B cell (primary cell): ENCODE data around the gene CMIP. TPM values are rescaled to one million over a fixed set of nuclear protein-coding genes. Genes with fewer than 3 reads are reported as not detected.

Source experiments
- ATAC-seq: fragments of 200-7000 bp; cut with Tn5 transposase; one replicate; pipeline ENCODE4 v1.10.0; 2021; ENCODE audit warnings: low read depth, mild to moderate bottlenecking, moderate number of reproducible peaks, moderate library complexity
- CTCF ChIA-PET: fragments of 350-600 bp; sonication (Branson Sonifier 250); formaldehyde crosslinking; loops from one replicate; lab custom pipeline; 2021; ENCODE audit warnings: antibody characterized with exemption, inconsistent platforms; lab: Charles Lee
- POLR2A ChIA-PET: fragments of 350-600 bp; sonication (Branson Sonifier 250); formaldehyde crosslinking; loops from one replicate; lab custom pipeline; 2021; ENCODE audit warnings: antibody characterized with exemption; lab: Charles Lee
- DNase-seq: peaks from one replicate; pipeline ENCODE4 v3.0.0; 2013
- H2AFZ ChIP-seq: 2 replicates; pipeline ENCODE4 v1.6.1; 2012; ENCODE audit warnings: mild to moderate bottlenecking, low read depth, low read length; ENCODE audit not compliant: insufficient read depth, poor library complexity, severe bottlenecking
- H3K27ac ChIP-seq, 2 donors: 1 replicate in 1 of 2; 2 replicates in 1 of 2; pipeline ENCODE4 v1.5.1; 2012 to 2013; ENCODE audit warnings: low read length in 2 of 2, mild to moderate bottlenecking in 2 of 2, moderate library complexity in 1 of 2
- H3K27me3 ChIP-seq, 4 experiments: fragments of 200-600 bp in 1 of 4; sonication (generic) in 1 of 4; replicated peaks in 1 of 4; 1 replicate in 2 of 4; 2 replicates in 2 of 4; pipeline versions ENCODE4 v1.6.1 to v1.7.0; 2013 to 2016; ENCODE audit warnings: low read length in 3 of 4, mild to moderate bottlenecking in 2 of 4, mixed read lengths in 1 of 4, moderate library complexity in 1 of 4; ENCODE audit not compliant: insufficient read depth in 4 of 4, control insufficient read depth in 3 of 4; ENCODE audit errors: control extremely low read depth in 1 of 4
- H3K36me3 ChIP-seq, 2 experiments: replicated peaks in 1 of 2; 1 replicate in 1 of 2; 2 replicates in 1 of 2; pipeline versions ENCODE4 v1.6.1 to v1.7.1; 2013; ENCODE audit warnings: low read length in 1 of 2; ENCODE audit not compliant: insufficient read depth in 2 of 2, control insufficient read depth in 1 of 2; ENCODE audit errors: control extremely low read depth in 1 of 2, extremely low read depth in 1 of 2
- H3K4me1 ChIP-seq, 2 donors: fragments of 200-600 bp in 1 of 2; sonication (generic) in 1 of 2; 1 replicate in 1 of 2; 2 replicates in 1 of 2; pipeline versions ENCODE4 v1.5.1 to v1.6.1; 2013 to 2017; ENCODE audit warnings: low read length in 2 of 2; ENCODE audit not compliant: control insufficient read depth in 2 of 2, insufficient read depth in 2 of 2
- H3K4me2 ChIP-seq: replicated peaks from 2 replicates; pipeline ENCODE3; 2012; ENCODE audit warnings: mild to moderate bottlenecking, low read depth, low read length; ENCODE audit not compliant: poor library complexity, severe bottlenecking
- H3K4me3 ChIP-seq, 5 experiments: fragments of 200-600 bp in 1 of 5; sonication (generic) in 1 of 5; 1 replicate in 3 of 5; 2 replicates in 2 of 5; pipeline versions ENCODE4 v1.5.1 to v1.7.0; 2011 to 2016; ENCODE audit warnings: low read length in 4 of 5, mild to moderate bottlenecking in 4 of 5, low read depth in 2 of 5, control low read depth in 1 of 5, moderate library complexity in 1 of 5; ENCODE audit not compliant: insufficient read depth in 1 of 5; ENCODE audit errors: control extremely low read depth in 1 of 5, extremely low read depth in 1 of 5
- H3K79me2 ChIP-seq: fragments of 200-600 bp; sonication (generic); one replicate; pipeline ENCODE4 v1.6.0; 2016; ENCODE audit warnings: low read length; ENCODE audit not compliant: control insufficient read depth, insufficient read depth
- H3K9ac ChIP-seq: fragments of 200-600 bp; sonication (generic); 2 replicates; pipeline ENCODE4 v1.6.1; 2017; ENCODE audit warnings: mild to moderate bottlenecking, low read length, moderate library complexity
- H3K9me3 ChIP-seq, 3 donors: one replicate each; pipeline versions ENCODE4 v1.6.1 to v1.7.1; 2013; ENCODE audit warnings: low read length in 2 of 3; ENCODE audit not compliant: control insufficient read depth in 2 of 3, insufficient read depth in 1 of 3; ENCODE audit errors: control extremely low read depth in 1 of 3
- H4K20me1 ChIP-seq: 2 replicates; pipeline ENCODE4 v1.6.0; 2012; ENCODE audit warnings: mild to moderate bottlenecking, low read length; ENCODE audit not compliant: insufficient read depth, control insufficient read depth, poor library complexity, severe bottlenecking
- H3K27ac Mint-ChIP-seq: one replicate; pipeline ENCODE4 v1.8.0; 2021; ENCODE audit warnings: mixed read lengths
- H3K27me3 Mint-ChIP-seq: one replicate; pipeline ENCODE4 v1.8.0; 2021; ENCODE audit warnings: mixed read lengths
- H3K4me1 Mint-ChIP-seq: one replicate; pipeline ENCODE4 v1.8.0; 2021; ENCODE audit warnings: mixed read lengths
- H3K4me3 Mint-ChIP-seq: one replicate; pipeline ENCODE4 v1.8.0; 2021; ENCODE audit warnings: mixed read lengths
- H3K9me3 Mint-ChIP-seq: one replicate; pipeline ENCODE4 v1.8.0; 2022; ENCODE audit warnings: mixed read lengths; ENCODE audit not compliant: insufficient read depth
- EZH2 ChIP-seq: IDR thresholded peaks from 2 replicates; pipeline ENCODE4 v1.6.1; 2012; ENCODE audit warnings: borderline replicate concordance, low read depth, mild to moderate bottlenecking, moderate library complexity, low read length; ENCODE audit not compliant: insufficient read depth, poor library complexity, severe bottlenecking
- WGBS: methylation state at CpG from one replicate; pipeline ENCODE4 v1.1.5; 2013; ENCODE audit warnings: missing lambda C conversion rate; ENCODE audit not compliant: insufficient coverage; 5-methylcytosine and 5-hydroxymethylcytosine counted together
- intact Hi-C: fragments of 100-400 bp; cut with micrococcal nuclease; formaldehyde crosslinking; loops from one replicate; pipeline ENCODE4 v1.10.0; 2022
- polyA plus RNA-seq: library from polyadenylated mRNA; depleted of rRNA; stranded (reverse); fragments of >200 nt; gene quantifications from 2 replicates; pipeline ENCODE4 v1.2.3, GENCODE V29; 2012
- total RNA-seq, 2 donors: library from RNA; stranded (reverse); fragments of 120-200 nt in 1 of 2; gene quantifications; 1 replicate in 1 of 2; 2 replicates in 1 of 2; pipeline versions ENCODE4 v1.2.3 to v1.2.4, GENCODE V29; 2013 to 2022
- TF ChIP-seq, protein P1 (sequence below): fragments of 200-600 bp; IDR thresholded peaks from one replicate; pipeline ENCODE4 v1.8.0; 2022; ENCODE audit warnings: antibody characterized with exemption, mild to moderate bottlenecking

CMIP gene
- total and polyA plus RNA-seq, 2 donors (not counting 1 experiment from before 2014, with no cell fraction given), result 27.1 to 155 TPM

DNA sequence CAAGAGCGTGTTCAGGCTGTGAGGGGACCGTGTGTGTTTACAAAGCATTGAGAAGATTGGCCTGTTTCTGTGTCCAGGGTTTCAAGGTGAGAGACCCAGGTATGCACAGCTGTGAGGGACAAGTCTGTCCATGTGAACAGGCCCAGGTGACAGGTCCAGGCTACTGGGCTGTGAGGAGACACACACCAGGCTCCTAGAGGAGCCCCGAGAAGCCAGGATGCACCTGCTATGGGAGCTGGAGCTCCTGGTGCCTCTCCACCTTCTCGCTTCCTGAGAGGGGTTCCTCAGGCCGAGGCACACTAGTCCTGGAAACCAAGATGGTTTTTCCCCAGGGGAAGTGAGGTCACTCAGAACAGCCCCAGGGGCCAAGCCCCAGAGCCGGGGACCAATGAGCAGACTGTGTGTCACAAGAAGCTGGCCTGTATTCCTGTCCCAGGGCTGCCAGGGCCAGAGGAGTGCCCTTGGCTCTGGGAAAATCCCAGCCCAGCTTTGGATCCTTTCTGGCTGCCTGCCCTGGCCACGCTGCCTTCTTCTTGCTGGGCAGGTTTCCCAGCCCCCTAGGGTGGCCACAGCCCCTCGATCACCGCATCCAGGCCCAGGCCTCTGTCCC, 181.0 kb downstream of the CMIP start:
- intact Hi-C loops, result loop anchor here (10.0 kb wide), 1 partner anchor 249 kb away; no protein-coding TSS in a partner anchor
- Histone ChIP-seq H2AFZ (no peak overlapping the region), H3K4me1 (peaks cover 5 to 11% of the 10 kb centered on the region in 2 donors), H3K9me3 (no peaks in the 10 kb centered on the region), H4K20me1 (peaks cover 74% of the 10 kb centered on the region), H3K9ac (no peak overlapping the region), H3K27ac (no peak overlapping the region), H3K79me2 (peaks cover 75% of the 10 kb centered on the region), H3K4me3 (no peak overlapping the region), H3K4me2 (no peak overlapping the region), H3K36me3 (peaks cover 0 to 19% of the 10 kb centered on the region in 2 experiments), H3K27me3 (no peaks in the 10 kb centered on the region)
- ATAC-seq (no peak), DNase-seq (no peak)
- Mint-ChIP-seq H3K27ac (peak overlapping the region; percentile 53), H3K27me3 (no peaks in the 10 kb centered on the region), H3K9me3 (no peaks in the 10 kb centered on the region), H3K4me3 (no peak overlapping the region), H3K4me1 (peaks cover 17% of the 10 kb centered on the region)
- ChIA-PET CTCF (interaction anchor here (1.0 to 4.9 kb wide), 2 partner anchors 98 to 222 kb away, joined by 3 to 54 read pairs; no protein-coding TSS in a partner anchor), POLR2A (no interaction called here)
- no peak for TF ChIP-seq EZH2
- TF ChIP-seq, protein P1, sequence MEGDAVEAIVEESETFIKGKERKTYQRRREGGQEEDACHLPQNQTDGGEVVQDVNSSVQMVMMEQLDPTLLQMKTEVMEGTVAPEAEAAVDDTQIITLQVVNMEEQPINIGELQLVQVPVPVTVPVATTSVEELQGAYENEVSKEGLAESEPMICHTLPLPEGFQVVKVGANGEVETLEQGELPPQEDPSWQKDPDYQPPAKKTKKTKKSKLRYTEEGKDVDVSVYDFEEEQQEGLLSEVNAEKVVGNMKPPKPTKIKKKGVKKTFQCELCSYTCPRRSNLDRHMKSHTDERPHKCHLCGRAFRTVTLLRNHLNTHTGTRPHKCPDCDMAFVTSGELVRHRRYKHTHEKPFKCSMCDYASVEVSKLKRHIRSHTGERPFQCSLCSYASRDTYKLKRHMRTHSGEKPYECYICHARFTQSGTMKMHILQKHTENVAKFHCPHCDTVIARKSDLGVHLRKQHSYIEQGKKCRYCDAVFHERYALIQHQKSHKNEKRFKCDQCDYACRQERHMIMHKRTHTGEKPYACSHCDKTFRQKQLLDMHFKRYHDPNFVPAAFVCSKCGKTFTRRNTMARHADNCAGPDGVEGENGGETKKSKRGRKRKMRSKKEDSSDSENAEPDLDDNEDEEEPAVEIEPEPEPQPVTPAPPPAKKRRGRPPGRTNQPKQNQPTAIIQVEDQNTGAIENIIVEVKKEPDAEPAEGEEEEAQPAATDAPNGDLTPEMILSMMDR, result no peak
- 62% methylated on average over 9 of the region's 9 CpGs for WGBS

DNA sequence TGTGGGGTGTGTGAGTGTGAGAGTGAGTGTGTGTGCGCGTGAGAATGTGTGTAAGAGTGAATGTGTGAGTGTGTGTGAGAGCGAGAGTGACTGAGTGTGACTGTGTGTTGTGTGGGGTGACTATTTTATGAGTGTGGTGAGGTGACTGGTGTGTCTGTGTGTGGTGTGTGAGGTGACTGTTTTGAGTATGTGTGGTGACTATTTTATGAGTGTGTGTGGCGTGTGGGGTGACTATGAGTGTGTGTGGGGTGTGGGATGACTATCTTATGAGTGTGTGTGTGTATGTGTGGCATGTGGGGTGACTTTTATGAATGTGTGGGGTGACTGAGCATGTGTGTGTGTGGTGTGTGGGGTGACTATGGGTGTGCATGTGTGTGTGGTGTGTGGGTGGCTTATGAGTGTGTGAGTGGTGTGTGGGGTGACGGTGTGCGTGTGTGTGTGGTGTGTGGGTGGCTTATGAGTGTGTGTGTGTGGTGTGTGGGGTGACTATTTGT, 181.6 kb downstream of the CMIP start:
- no peak overlapping the region for H3K4me2 ChIP-seq
- peaks cover 19% of the 10 kb centered on the region for H3K4me1 Mint-ChIP-seq
- no peaks in the 10 kb centered on the region for H3K9me3 ChIP-seq
- ChIA-PET CTCF (interaction anchor here (1.0 to 4.9 kb wide), 2 partner anchors 97 to 222 kb away, joined by 3 to 54 read pairs; no protein-coding TSS in a partner anchor), POLR2A (no interaction called here)
- H4K20me1 ChIP-seq, result peaks cover 74% of the 10 kb centered on the region
- H3K9ac ChIP-seq, result no peak overlapping the region
- peaks cover 5 to 11% of the 10 kb centered on the region in 2 donors for H3K4me1 ChIP-seq
- H3K27me3 ChIP-seq, result no peaks in the 10 kb centered on the region
- H3K27ac Mint-ChIP-seq, result no peak overlapping the region
- WGBS, result 92% methylated on average over 6 of the region's 6 CpGs
- H3K9me3 Mint-ChIP-seq, result no peaks in the 10 kb centered on the region
- no peaks in the 10 kb centered on the region for H3K27me3 Mint-ChIP-seq
- H3K4me3 ChIP-seq, result no peak overlapping the region
- no peak overlapping the region for H3K4me3 Mint-ChIP-seq
- H2AFZ ChIP-seq, result no peak overlapping the region
- ATAC-seq, result no peak
- TF ChIP-seq, protein P1, result no peak
- TF ChIP-seq EZH2, result no peak
- no peak overlapping the region for H3K27ac ChIP-seq
- H3K79me2 ChIP-seq, result peaks cover 78% of the 10 kb centered on the region
- no peak for DNase-seq
- intact Hi-C loops, result loop anchor here (10.0 kb wide), 1 partner anchor 249 kb away; no protein-coding TSS in a partner anchor
- H3K36me3 ChIP-seq, result peaks cover 0 to 17% of the 10 kb centered on the region in 2 experiments
